B cell (primary cell): ENCODE results near the gene MAT1A. TPM values are rescaled to one million over a fixed set of nuclear protein-coding genes. Genes with fewer than 3 reads are reported as not detected.

Experiments
- ATAC-seq: fragments of 200-7000 bp; cut with Tn5 transposase; one replicate; pipeline ENCODE4 v1.10.0; 2021; ENCODE audit warnings: low read depth, mild to moderate bottlenecking, moderate number of reproducible peaks, moderate library complexity
- CTCF ChIA-PET: fragments of 350-600 bp; sonication (Branson Sonifier 250); formaldehyde crosslinking; loops from one replicate; lab custom pipeline; 2021; ENCODE audit warnings: antibody characterized with exemption, inconsistent platforms; lab: Charles Lee
- POLR2A ChIA-PET: fragments of 350-600 bp; sonication (Branson Sonifier 250); formaldehyde crosslinking; loops from one replicate; lab custom pipeline; 2021; ENCODE audit warnings: antibody characterized with exemption; lab: Charles Lee
- DNase-seq: peaks from one replicate; pipeline ENCODE4 v3.0.0; 2013
- H2AFZ ChIP-seq: 2 replicates; pipeline ENCODE4 v1.6.1; 2012; ENCODE audit warnings: mild to moderate bottlenecking, low read depth, low read length; ENCODE audit not compliant: insufficient read depth, poor library complexity, severe bottlenecking
- H3K27ac ChIP-seq, 2 donors: 1 replicate in 1 of 2; 2 replicates in 1 of 2; pipeline ENCODE4 v1.5.1; 2012 to 2013; ENCODE audit warnings: low read length in 2 of 2, mild to moderate bottlenecking in 2 of 2, moderate library complexity in 1 of 2
- H3K27me3 ChIP-seq, 4 experiments: fragments of 200-600 bp in 1 of 4; sonication (generic) in 1 of 4; replicated peaks in 1 of 4; 1 replicate in 2 of 4; 2 replicates in 2 of 4; pipeline versions ENCODE4 v1.6.1 to v1.7.0; 2013 to 2016; ENCODE audit warnings: low read length in 3 of 4, mild to moderate bottlenecking in 2 of 4, mixed read lengths in 1 of 4, moderate library complexity in 1 of 4; ENCODE audit not compliant: insufficient read depth in 4 of 4, control insufficient read depth in 3 of 4; ENCODE audit errors: control extremely low read depth in 1 of 4
- H3K36me3 ChIP-seq, 2 experiments: replicated peaks in 1 of 2; 1 replicate in 1 of 2; 2 replicates in 1 of 2; pipeline versions ENCODE4 v1.6.1 to v1.7.1; 2013; ENCODE audit warnings: low read length in 1 of 2; ENCODE audit not compliant: insufficient read depth in 2 of 2, control insufficient read depth in 1 of 2; ENCODE audit errors: control extremely low read depth in 1 of 2, extremely low read depth in 1 of 2
- H3K4me1 ChIP-seq, 2 donors: fragments of 200-600 bp in 1 of 2; sonication (generic) in 1 of 2; 1 replicate in 1 of 2; 2 replicates in 1 of 2; pipeline versions ENCODE4 v1.5.1 to v1.6.1; 2013 to 2017; ENCODE audit warnings: low read length in 2 of 2; ENCODE audit not compliant: control insufficient read depth in 2 of 2, insufficient read depth in 2 of 2
- H3K4me2 ChIP-seq: replicated peaks from 2 replicates; pipeline ENCODE3; 2012; ENCODE audit warnings: mild to moderate bottlenecking, low read depth, low read length; ENCODE audit not compliant: poor library complexity, severe bottlenecking
- H3K4me3 ChIP-seq, 5 experiments: fragments of 200-600 bp in 1 of 5; sonication (generic) in 1 of 5; 1 replicate in 3 of 5; 2 replicates in 2 of 5; pipeline versions ENCODE4 v1.5.1 to v1.7.0; 2011 to 2016; ENCODE audit warnings: low read length in 4 of 5, mild to moderate bottlenecking in 4 of 5, low read depth in 2 of 5, control low read depth in 1 of 5, moderate library complexity in 1 of 5; ENCODE audit not compliant: insufficient read depth in 1 of 5; ENCODE audit errors: control extremely low read depth in 1 of 5, extremely low read depth in 1 of 5
- H3K79me2 ChIP-seq: fragments of 200-600 bp; sonication (generic); one replicate; pipeline ENCODE4 v1.6.0; 2016; ENCODE audit warnings: low read length; ENCODE audit not compliant: control insufficient read depth, insufficient read depth
- H3K9ac ChIP-seq: fragments of 200-600 bp; sonication (generic); 2 replicates; pipeline ENCODE4 v1.6.1; 2017; ENCODE audit warnings: mild to moderate bottlenecking, low read length, moderate library complexity
- H3K9me3 ChIP-seq, 3 donors: one replicate each; pipeline versions ENCODE4 v1.6.1 to v1.7.1; 2013; ENCODE audit warnings: low read length in 2 of 3; ENCODE audit not compliant: control insufficient read depth in 2 of 3, insufficient read depth in 1 of 3; ENCODE audit errors: control extremely low read depth in 1 of 3
- H4K20me1 ChIP-seq: 2 replicates; pipeline ENCODE4 v1.6.0; 2012; ENCODE audit warnings: mild to moderate bottlenecking, low read length; ENCODE audit not compliant: insufficient read depth, control insufficient read depth, poor library complexity, severe bottlenecking
- H3K27ac Mint-ChIP-seq: one replicate; pipeline ENCODE4 v1.8.0; 2021; ENCODE audit warnings: mixed read lengths
- H3K27me3 Mint-ChIP-seq: one replicate; pipeline ENCODE4 v1.8.0; 2021; ENCODE audit warnings: mixed read lengths
- H3K4me1 Mint-ChIP-seq: one replicate; pipeline ENCODE4 v1.8.0; 2021; ENCODE audit warnings: mixed read lengths
- H3K4me3 Mint-ChIP-seq: one replicate; pipeline ENCODE4 v1.8.0; 2021; ENCODE audit warnings: mixed read lengths
- H3K9me3 Mint-ChIP-seq: one replicate; pipeline ENCODE4 v1.8.0; 2022; ENCODE audit warnings: mixed read lengths; ENCODE audit not compliant: insufficient read depth
- CTCF ChIP-seq: fragments of 200-600 bp; IDR thresholded peaks from one replicate; pipeline ENCODE4 v1.8.0; 2022; ENCODE audit warnings: antibody characterized with exemption, mild to moderate bottlenecking
- EZH2 ChIP-seq: IDR thresholded peaks from 2 replicates; pipeline ENCODE4 v1.6.1; 2012; ENCODE audit warnings: borderline replicate concordance, low read depth, mild to moderate bottlenecking, moderate library complexity, low read length; ENCODE audit not compliant: insufficient read depth, poor library complexity, severe bottlenecking
- WGBS: methylation state at CpG from one replicate; pipeline ENCODE4 v1.1.5; 2013; ENCODE audit warnings: missing lambda C conversion rate; ENCODE audit not compliant: insufficient coverage; 5-methylcytosine and 5-hydroxymethylcytosine counted together
- intact Hi-C: fragments of 100-400 bp; cut with micrococcal nuclease; formaldehyde crosslinking; loops from one replicate; pipeline ENCODE4 v1.10.0; 2022
- polyA plus RNA-seq: library from polyadenylated mRNA; depleted of rRNA; stranded (reverse); fragments of >200 nt; gene quantifications from 2 replicates; pipeline ENCODE4 v1.2.3, GENCODE V29; 2012
- total RNA-seq, 2 donors: library from RNA; stranded (reverse); fragments of 120-200 nt in 1 of 2; gene quantifications; 1 replicate in 1 of 2; 2 replicates in 1 of 2; pipeline versions ENCODE4 v1.2.3 to v1.2.4, GENCODE V29; 2013 to 2022

Gene MAT1A
- total and polyA plus RNA-seq, 2 donors (not counting 1 experiment from before 2014, with no cell fraction given): not detected

GRCh38 chr10:80288849-80289248 is 609 bp downstream of the MAT1A start:
- Histone ChIP-seq H3K4me2 (no peak overlapping the region), H3K36me3 (no peaks in the 10 kb centered on the region), H3K4me1 (no peaks in the 10 kb centered on the region), H3K27me3 (peaks cover 0 to 6% (median 0%) of the 10 kb centered on the region in 4 experiments), H4K20me1 (no peaks in the 10 kb centered on the region), H3K9ac (no peak overlapping the region), H3K4me3 (no peak overlapping the region), H3K9me3 (no peaks in the 10 kb centered on the region), H3K79me2 (no peaks in the 10 kb centered on the region), H2AFZ (no peak overlapping the region), H3K27ac (no peak overlapping the region)
- Mint-ChIP-seq H3K27ac (no peak overlapping the region), H3K4me3 (no peak overlapping the region), H3K9me3 (no peaks in the 10 kb centered on the region), H3K27me3 (peaks cover 34% of the 10 kb centered on the region), H3K4me1 (no peaks in the 10 kb centered on the region)
- CTCF ChIA-PET: interaction anchor here (0.5 kb wide), 1 partner anchor 188 kb away, joined by 5 read pairs; no protein-coding TSS in a partner anchor
- intact Hi-C loops: no loop called here
- ATAC-seq (no peak), DNase-seq (no peak)
- POLR2A ChIA-PET: no interaction called here
- 80% methylated on average over 1 of the region's 5 CpGs for WGBS
- TF ChIP-seq CTCF: no peak
- no peak for TF ChIP-seq EZH2

GRCh38 chr10:80284522-80284921 is 4.9 kb downstream of the MAT1A start:
- no peak overlapping the region for H3K4me3 Mint-ChIP-seq
- no peak overlapping the region for H3K4me2 ChIP-seq
- no peaks in the 10 kb centered on the region for H3K9me3 ChIP-seq
- H3K27ac ChIP-seq: no peak overlapping the region
- H3K36me3 ChIP-seq: no peaks in the 10 kb centered on the region
- no peaks in the 10 kb centered on the region for H3K79me2 ChIP-seq
- CTCF ChIA-PET: interaction anchor here (0.7 kb wide), 1 partner anchor 221 kb away, joined by 3 read pairs; no protein-coding TSS in a partner anchor
- peaks cover 0 to 3% (median 0%) of the 10 kb centered on the region in 4 experiments for H3K27me3 ChIP-seq
- H4K20me1 ChIP-seq: no peaks in the 10 kb centered on the region
- no peak overlapping the region for H3K9ac ChIP-seq
- H3K27ac Mint-ChIP-seq: no peak overlapping the region
- TF ChIP-seq EZH2 (no peak), CTCF (no peak)
- H3K4me1 Mint-ChIP-seq: no peaks in the 10 kb centered on the region
- no peak for DNase-seq
- H3K27me3 Mint-ChIP-seq: peaks cover 12% of the 10 kb centered on the region
- H3K4me1 ChIP-seq: no peaks in the 10 kb centered on the region
- no peak for ATAC-seq
- intact Hi-C loops: no loop called here
- H3K4me3 ChIP-seq: no peak overlapping the region
- no peaks in the 10 kb centered on the region for H3K9me3 Mint-ChIP-seq
- POLR2A ChIA-PET: no interaction called here
- 80% methylated on average over 1 of the region's 1 CpG for WGBS
- no peak overlapping the region for H2AFZ ChIP-seq
